Gastrocnemius medialis (tissue), 4 donors: ENCODE results near the gene CCL4L2. TPM values are rescaled to one million over a fixed set of nuclear protein-coding genes. Genes with fewer than 3 reads are reported as not detected.
"Not testable (repeated sequence)": the region's sequence is repeated elsewhere in the genome, so short reads cannot be mapped to it uniquely, and the experiment has no call there.

ENCODE experiments used
- ATAC-seq, 2 donors: fragments of 150-250 bp; one replicate each; pipeline ENCODE4 v1.9.1; 2016
- DNase-seq, 2 donors: peaks; one replicate each; pipeline ENCODE4 v3.0.0-alpha.2; 2019
- H3K27ac ChIP-seq, 4 donors: fragments of 200-600 bp; sonication (generic); 1 replicate in 1 of 4; 2 replicates in 3 of 4; pipeline ENCODE4 v1.5.1; 2016 to 2018; ENCODE audit warnings: mild to moderate bottlenecking in 2 of 4, moderate library complexity in 1 of 4
- H3K27me3 ChIP-seq, 3 donors: fragments of 200-600 bp; sonication (generic) in 2 of 3; 1 replicate in 1 of 3; 2 replicates in 2 of 3; pipeline versions ENCODE4 v1.5.1 to v1.6.0; 2016 to 2019; ENCODE audit warnings: mild to moderate bottlenecking in 1 of 3, moderate library complexity in 1 of 3
- H3K36me3 ChIP-seq, 2 donors: fragments of 200-600 bp; sonication (generic) in 1 of 2; one replicate each; pipeline ENCODE4 v1.5.1; 2017 to 2018
- H3K4me1 ChIP-seq, 2 donors: fragments of 200-600 bp; sonication (generic) in 1 of 2; one replicate each; pipeline ENCODE4 v1.5.1; 2016 to 2017; ENCODE audit warnings: mild to moderate bottlenecking in 2 of 2
- H3K4me3 ChIP-seq, 4 donors: fragments of 200-600 bp; sonication (generic) in 3 of 4; 1 replicate in 1 of 4; 2 replicates in 3 of 4; pipeline ENCODE4 v1.5.1; 2016 to 2019; ENCODE audit warnings: mild to moderate bottlenecking in 2 of 4
- H3K9me3 ChIP-seq, 3 donors: fragments of 200-600 bp; sonication (generic) in 2 of 3; 1 replicate in 1 of 3; 2 replicates in 2 of 3; pipeline ENCODE4 v1.5.1; 2016 to 2019
- POLR2A ChIP-seq, 2 donors: fragments of 450-650 bp; IDR thresholded peaks; one replicate each; pipeline ENCODE4 v1.6.1; 2017; ENCODE audit warnings: antibody characterized with exemption in 2 of 2, mild to moderate bottlenecking in 2 of 2, moderate library complexity in 2 of 2
- in situ Hi-C, 4 donors: fragments of 200-750 bp; cut with MboI; loops; one replicate each; pipeline versions ENCODE4 v1.15.0 to v1.8.0; 2017; ENCODE audit warnings: low sequenced_read_pairs in 4 of 4
- intact Hi-C: fragments of 100-400 bp; cut with DNase I; formaldehyde crosslinking; loops from one replicate; pipeline ENCODE4 v1.15.1; 2023; ENCODE audit warnings: low total_unique reads
- total RNA-seq, 4 donors: library from RNA; depleted of rRNA; stranded (reverse); fragments of >200 nt; gene quantifications; one replicate each; pipeline versions ENCODE4 v1.1.0 to v1.2.3, GENCODE V29; 2016
- TF ChIP-seq, protein P1 (sequence below), 5 experiments: fragments of 450-650 bp in 3 of 5; fragments of 200-600 bp in 2 of 5; sonication (generic) in 2 of 5; IDR thresholded peaks in 4 of 5; conservative IDR thresholded peaks in 1 of 5; 1 replicate in 4 of 5; 2 replicates in 1 of 5; pipeline ENCODE4 v1.5.1; 2016 to 2019; ENCODE audit warnings: antibody characterized with exemption in 5 of 5, mild to moderate bottlenecking in 3 of 5, moderate library complexity in 3 of 5

Gene CCL4L2
- total RNA-seq, 4 donors from 2014 or later = not detected

DNA sequence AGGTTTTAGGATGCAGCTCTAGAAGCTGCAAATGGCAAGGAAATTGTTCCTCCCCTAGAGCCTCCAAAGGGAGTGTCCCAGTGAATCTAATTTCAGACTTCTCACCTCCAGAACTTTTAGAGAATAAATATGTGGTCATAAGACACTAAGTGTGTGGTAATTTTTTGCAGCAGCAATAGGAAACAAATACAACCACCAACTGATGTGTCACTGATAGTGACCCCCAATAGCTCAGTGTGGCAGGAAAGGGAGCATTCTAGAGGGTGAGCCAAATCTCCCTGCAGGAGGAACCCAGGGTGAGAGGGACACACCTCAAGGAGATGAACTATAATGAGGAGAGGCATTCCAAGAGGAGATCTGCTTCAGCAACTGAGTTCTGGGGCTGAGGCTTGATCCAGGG, 4.1 kb downstream of the CCL4L2 start:
- TF ChIP-seq, protein P1, sequence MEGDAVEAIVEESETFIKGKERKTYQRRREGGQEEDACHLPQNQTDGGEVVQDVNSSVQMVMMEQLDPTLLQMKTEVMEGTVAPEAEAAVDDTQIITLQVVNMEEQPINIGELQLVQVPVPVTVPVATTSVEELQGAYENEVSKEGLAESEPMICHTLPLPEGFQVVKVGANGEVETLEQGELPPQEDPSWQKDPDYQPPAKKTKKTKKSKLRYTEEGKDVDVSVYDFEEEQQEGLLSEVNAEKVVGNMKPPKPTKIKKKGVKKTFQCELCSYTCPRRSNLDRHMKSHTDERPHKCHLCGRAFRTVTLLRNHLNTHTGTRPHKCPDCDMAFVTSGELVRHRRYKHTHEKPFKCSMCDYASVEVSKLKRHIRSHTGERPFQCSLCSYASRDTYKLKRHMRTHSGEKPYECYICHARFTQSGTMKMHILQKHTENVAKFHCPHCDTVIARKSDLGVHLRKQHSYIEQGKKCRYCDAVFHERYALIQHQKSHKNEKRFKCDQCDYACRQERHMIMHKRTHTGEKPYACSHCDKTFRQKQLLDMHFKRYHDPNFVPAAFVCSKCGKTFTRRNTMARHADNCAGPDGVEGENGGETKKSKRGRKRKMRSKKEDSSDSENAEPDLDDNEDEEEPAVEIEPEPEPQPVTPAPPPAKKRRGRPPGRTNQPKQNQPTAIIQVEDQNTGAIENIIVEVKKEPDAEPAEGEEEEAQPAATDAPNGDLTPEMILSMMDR (IDR thresholded peaks at IDR 0.05 in 4 of 5, conservative IDR thresholded peaks at IDR 0.05 in 1 of 5) = no peak
- no peak for TF ChIP-seq POLR2A (IDR thresholded peaks at IDR 0.05)
- peaks cover 0 to 6% (median 0%) of the 10 kb centered on the region in 3 donors for H3K27me3 ChIP-seq

DNA sequence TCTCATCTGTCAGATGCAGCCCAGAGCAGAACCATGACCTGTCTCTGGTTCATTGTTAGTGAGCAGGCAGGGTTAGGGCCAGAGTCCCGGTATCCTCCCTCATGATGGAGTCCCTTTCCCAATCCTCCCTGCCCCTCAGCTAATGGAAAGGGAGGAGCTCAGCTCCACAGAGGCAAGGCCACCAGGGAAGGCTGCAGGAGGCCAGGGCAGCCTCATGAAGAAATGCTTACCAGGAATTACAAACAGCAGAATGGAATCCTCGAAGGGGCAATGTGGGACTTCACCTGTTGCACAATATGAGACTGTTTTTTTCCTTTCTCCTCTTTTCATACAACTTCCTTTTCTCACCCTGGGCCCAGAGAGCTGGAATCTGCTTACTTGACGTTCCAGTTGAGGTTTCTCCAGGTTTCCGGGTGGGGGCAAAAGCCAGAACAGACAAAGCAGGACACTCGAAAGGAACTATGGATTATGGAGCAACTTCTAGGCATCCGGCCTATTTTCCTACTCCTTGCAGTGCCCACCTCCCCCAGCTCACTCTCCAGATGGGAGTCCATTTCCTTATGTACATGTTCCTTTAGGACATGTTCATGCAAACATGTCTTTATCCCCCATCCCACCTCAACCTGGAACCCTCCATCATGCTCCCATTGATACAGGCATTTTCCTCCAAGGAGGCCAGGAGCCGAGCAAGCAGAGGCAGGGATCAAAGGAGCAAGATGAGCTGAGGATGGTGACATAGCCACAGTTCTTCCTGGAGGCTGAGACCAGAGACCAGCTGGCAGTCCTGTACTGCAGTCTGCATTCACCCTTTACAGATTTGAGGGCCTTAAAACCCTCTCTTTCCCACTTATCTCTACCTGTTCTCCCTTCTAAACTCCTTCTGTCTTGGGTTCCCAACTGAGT, 4.8 kb downstream of the CCL4L2 start:
- H3K4me1 ChIP-seq, H3K9me3 ChIP-seq, DNase-seq, ATAC-seq, in situ Hi-C loops, H3K27ac ChIP-seq, H3K4me3 ChIP-seq, H3K27me3 ChIP-seq, intact Hi-C loops, H3K36me3 ChIP-seq: not testable (repeated sequence)

More for the DNA sequence above, 4.1 kb downstream of the CCL4L2 start:
- Histone ChIP-seq H3K4me1 (no peaks in the 10 kb centered on the region), H3K9me3 (peaks cover 0 to 6% (median 0%) of the 10 kb centered on the region in 3 donors), H3K4me3 (no peak overlapping the region), H3K36me3 (no peaks in the 10 kb centered on the region), H3K27ac (no peak overlapping the region)
- in situ Hi-C loops (no loop called here), intact Hi-C loops (no loop called here)
- ATAC-seq = no peak
- DNase-seq = no peak

DNA sequence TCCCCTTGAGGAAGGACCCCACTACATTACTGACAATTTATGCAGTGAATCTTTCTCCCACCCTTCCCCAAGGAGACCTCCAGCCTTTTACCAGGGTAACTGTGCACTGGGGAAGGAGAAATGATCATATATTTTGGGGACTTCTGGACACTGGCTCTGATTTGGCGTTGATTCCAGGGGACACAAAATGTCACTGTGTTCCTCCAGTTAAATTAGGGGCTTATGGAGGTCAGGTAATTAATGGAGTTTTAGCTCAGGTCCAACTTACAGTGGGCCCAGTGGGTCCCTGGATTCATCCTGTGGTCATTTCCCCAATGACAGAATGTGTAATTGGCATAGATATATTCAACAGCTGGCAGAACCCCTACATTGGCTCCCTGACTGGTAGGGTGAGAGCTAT, 8.7 kb downstream of the CCL4L2 start:
- H3K4me3 ChIP-seq, intact Hi-C loops, H3K9me3 ChIP-seq, H3K27ac ChIP-seq, H3K36me3 ChIP-seq, H3K4me1 ChIP-seq, ATAC-seq, DNase-seq, H3K27me3 ChIP-seq, in situ Hi-C loops: not testable (repeated sequence)

- H3K4me3 ChIP-seq, H3K4me1 ChIP-seq, DNase-seq, H3K9me3 ChIP-seq, ATAC-seq, in situ Hi-C loops, H3K27ac ChIP-seq, intact Hi-C loops, H3K36me3 ChIP-seq, H3K27me3 ChIP-seq: not testable (repeated sequence)
Observed at GRCh38 chr17:36220737-36221580, 10.1 kb downstream of the CCL4L2 start.

DNA sequence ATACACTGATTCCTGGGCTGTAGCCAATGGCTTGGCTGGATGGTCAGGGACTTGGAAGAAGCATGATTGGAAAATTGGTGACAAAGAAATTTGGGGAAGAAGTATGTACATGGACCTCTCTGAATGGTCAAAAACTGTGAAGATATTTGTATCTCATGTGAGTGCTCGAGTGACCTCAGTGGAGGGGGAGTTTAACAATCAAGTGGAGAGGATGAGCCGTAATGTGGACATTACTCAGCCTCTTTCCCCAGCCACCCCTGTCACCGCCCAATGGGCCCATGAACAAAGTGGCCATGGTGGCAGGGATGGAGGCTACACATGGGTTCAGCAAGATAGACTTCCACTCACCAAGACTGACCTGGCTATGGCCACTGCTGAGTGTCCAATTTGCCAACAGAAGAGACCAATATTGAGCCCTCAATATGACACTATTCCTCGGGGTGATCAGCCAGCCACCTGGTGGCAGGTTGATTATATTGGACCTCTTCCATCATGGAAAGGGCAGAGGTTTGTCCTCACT, 10.8 kb downstream of the CCL4L2 start:
- H3K36me3 ChIP-seq, in situ Hi-C loops, ATAC-seq, DNase-seq, H3K27ac ChIP-seq, H3K27me3 ChIP-seq, H3K4me1 ChIP-seq, intact Hi-C loops, H3K4me3 ChIP-seq, H3K9me3 ChIP-seq: not testable (repeated sequence)

GRCh38 chr17:36222967-36223366, 12.1 kb downstream of the CCL4L2 start:
- H3K4me3 ChIP-seq, H3K36me3 ChIP-seq, H3K27me3 ChIP-seq, ATAC-seq, DNase-seq, in situ Hi-C loops, H3K27ac ChIP-seq, intact Hi-C loops, H3K9me3 ChIP-seq, H3K4me1 ChIP-seq: not testable (repeated sequence)

DNA sequence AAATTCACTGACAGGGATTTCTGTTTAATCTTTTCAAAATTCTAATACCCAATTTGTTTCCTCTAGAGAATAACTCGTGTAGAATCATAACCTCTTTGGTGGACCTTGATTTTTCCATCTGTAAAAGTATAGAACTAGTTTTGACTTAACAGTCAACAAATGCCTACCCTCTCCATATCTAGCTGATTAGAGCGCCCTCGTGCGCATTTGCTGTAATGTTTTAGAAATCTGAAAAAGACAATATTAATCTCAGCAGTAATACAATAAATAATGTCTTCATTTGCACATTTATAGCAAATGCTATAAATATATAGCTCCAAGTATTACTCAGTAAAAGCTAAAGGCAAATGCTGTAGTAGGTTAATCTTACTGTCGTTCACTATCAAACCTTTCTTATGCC, 18.8 kb downstream of the CCL4L2 start:
- H3K9me3 ChIP-seq, H3K4me1 ChIP-seq, H3K4me3 ChIP-seq, H3K27me3 ChIP-seq, H3K36me3 ChIP-seq, intact Hi-C loops, DNase-seq, ATAC-seq, in situ Hi-C loops, H3K27ac ChIP-seq: not testable (repeated sequence)

GRCh38 chr17:36242046-36242445, 31.2 kb downstream of the CCL4L2 start:
- H3K36me3 ChIP-seq, H3K9me3 ChIP-seq, H3K27ac ChIP-seq, H3K27me3 ChIP-seq, intact Hi-C loops, DNase-seq, in situ Hi-C loops, H3K4me1 ChIP-seq, ATAC-seq, H3K4me3 ChIP-seq: not testable (repeated sequence)
